IPS-11a (cell line): ENCODE measurements around the gene DSPP.
"Not testable (repeated sequence)": the region's sequence is repeated elsewhere in the genome, so short reads cannot be mapped to it uniquely, and the experiment has no call there.

Experiments
- H3K4me3 ChIP-seq: one replicate; pipeline ENCODE4 v1.5.1; 2013; ENCODE audit warnings: low read depth, low read length, control low read depth

Gene DSPP

GRCh38 chr4:87608229-87608628 is at the start of gene DSPP:
DSPP (plus strand) TSS chr4:87608529; CDS start chr4:87610909, 2,380 bp downstream.
- no peak within 1 kb of the TSS for H3K4me3 ChIP-seq

DNA sequence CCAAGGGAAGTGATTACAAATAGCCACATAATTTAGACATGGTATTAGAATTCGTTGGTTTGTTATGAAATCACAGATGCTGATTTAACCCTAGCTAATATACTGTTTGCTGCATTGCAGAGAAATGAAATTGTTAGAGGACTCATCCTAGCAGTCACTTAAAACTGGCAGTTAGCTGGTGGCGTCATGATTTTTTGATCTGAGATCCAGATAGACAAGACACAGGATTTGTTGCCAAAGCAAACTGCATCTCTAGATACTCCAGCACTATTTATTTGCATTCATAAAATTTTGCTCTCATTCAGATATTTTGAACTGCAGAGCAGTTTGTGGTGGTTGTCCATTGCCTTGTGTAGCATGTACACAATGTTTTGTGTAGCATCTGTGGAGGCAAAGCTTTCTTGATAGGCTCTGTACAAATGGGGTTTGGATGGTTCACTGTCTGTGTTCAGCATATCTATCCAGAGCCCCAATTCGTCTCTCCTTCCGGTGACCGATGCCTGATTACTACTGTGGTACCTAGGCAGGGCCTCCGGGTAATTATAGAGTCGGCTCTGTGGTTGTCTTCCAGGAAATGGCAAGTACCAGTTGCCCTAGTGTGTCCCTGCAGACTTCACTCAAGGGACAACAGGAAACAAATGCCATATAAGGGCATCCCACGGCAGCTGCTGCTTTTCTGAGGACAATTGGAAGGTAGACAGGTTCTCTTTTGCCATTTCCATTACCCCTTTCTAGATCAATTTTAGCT is 49.1 kb upstream of the DSPP start:
- H3K4me3 ChIP-seq, result no peak overlapping the region

DNA sequence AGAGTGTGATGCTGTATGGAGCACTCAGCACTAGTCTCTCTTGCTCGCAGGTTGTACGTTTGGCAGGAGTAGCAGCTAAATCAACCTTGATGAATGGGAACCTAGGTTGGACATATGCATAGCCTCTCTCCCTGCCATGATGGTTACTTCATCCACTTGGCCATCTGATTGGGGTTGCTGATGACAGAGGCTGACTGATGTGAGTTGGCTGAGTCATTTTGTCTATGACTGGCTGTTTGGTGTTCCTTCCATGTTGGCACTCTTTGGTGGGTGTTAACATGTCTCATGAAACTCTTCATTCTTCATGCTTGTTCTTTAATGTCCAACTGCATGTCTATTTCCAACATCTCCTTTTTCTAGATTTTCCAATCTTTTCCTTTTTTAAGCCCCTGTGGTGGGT is 47.5 kb upstream of the DSPP start:
- H3K4me3 ChIP-seq, result no peak overlapping the region

DNA sequence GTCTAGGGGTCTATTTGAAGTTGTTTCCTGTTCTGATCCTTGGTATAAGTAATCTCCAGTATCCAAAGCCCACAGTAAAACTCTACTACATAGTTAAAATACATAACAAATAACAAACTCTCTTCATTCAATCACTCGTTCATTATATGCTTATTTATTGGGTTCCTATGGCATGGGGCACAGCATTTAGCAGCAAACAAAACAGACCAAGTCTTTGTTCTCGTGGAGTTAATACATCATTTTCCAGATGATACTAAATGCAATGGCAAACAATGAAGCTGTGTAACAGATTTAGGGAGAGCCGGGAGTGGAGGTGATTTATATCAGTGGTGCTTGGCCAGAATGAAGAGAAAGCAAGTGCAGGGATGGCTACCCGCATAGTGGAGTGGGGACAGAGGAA is 42.6 kb upstream of the DSPP start:
- H3K4me3 ChIP-seq, result no peak overlapping the region

DNA sequence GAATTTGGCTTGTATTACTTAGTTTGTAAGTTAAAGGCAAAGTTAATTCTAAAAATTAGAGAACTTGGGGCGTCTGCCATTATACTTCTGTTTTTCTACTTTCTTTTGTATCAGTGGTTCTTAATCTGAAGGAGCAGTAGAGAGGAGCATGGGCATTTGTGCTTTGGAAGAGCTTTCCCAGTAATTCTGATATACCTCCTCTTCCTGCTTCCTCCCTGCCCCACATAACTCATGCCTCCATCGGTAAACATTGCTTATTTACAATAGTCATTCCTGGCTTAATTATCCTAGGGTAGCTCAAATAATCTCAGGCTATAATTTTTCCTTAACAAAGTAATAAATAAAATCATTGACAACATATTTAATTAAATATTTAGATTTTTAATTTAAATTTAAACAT is 42.1 kb upstream of the DSPP start:
- no peak overlapping the region for H3K4me3 ChIP-seq

GRCh38 chr4:87567191-87567590 is 41.1 kb upstream of the DSPP start:
- no peak overlapping the region for H3K4me3 ChIP-seq

DNA sequence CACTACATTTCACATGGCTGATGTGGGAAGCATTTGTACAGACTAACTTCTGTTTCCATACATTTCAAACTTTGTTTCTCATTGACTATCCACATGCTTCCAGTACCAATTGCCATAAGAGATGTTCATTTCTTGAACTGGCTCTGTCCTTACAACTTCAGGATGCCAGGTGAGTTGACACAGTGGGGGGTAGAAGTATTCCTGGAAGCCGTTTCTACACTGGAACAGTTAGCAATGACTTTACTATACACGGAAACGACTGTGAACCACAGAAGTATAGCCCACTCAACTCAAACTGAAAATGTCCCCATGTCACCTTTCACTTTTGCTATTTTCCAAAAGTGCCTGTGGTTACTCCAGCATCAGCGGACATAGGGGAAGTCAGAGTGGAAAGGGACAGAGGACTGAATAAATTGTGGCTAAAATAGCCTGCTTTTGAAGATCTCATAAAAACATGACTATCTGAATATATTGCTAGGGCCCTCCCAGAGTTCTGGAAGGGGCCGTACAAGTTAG is 38.0 kb upstream of the DSPP start:
- no peak overlapping the region for H3K4me3 ChIP-seq

- not testable (repeated sequence) for H3K4me3 ChIP-seq
Observed at GRCh38 chr4:87574376-87574775, 34.0 kb upstream of the DSPP start.

GRCh38 chr4:87574996-87575395 is 33.3 kb upstream of the DSPP start:
- H3K4me3 ChIP-seq, result no peak overlapping the region

DNA sequence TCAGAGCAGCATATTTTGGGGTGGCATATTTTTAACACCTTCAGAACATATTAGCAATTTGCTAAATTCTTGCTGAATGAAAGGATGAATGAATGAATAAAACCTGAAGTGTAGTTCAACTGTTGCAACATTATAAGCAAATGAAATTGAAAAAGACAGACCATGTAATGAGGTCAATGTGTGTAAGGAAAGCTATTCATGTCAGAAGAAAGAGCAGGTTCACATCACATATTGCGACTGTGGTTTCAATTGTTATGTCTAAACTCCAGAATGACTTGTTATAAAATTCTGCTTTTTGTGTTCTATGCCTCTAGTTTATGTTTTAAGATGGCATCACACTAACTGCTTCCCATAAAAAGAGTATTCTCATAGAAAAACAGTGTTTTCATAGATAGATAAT is 32.9 kb upstream of the DSPP start:
- H3K4me3 ChIP-seq, result no peak overlapping the region

DNA sequence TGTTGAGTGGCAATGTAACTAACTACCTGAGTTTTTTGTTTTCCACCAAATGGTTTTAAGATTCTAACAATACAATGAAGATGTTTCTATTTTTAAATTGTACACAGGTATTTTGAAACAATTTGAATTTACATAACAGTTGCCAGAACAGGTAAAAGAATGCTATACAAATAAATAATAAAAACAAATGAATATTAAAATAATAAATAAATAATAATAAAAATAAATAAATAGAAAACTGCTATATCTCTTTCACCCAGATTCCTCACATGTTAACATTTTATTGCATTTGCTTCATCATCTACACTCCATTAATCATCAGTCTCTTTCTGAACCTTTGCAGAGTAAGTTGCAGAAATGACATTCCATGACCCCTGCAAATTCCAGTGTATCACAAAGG is 32.3 kb upstream of the DSPP start:
- no peak overlapping the region for H3K4me3 ChIP-seq

- H3K4me3 ChIP-seq, result no peak overlapping the region
Observed at GRCh38 chr4:87579478-87579877, 28.9 kb upstream of the DSPP start.

- no peak overlapping the region for H3K4me3 ChIP-seq
Observed at GRCh38 chr4:87580057-87580456, 28.3 kb upstream of the DSPP start.

DNA sequence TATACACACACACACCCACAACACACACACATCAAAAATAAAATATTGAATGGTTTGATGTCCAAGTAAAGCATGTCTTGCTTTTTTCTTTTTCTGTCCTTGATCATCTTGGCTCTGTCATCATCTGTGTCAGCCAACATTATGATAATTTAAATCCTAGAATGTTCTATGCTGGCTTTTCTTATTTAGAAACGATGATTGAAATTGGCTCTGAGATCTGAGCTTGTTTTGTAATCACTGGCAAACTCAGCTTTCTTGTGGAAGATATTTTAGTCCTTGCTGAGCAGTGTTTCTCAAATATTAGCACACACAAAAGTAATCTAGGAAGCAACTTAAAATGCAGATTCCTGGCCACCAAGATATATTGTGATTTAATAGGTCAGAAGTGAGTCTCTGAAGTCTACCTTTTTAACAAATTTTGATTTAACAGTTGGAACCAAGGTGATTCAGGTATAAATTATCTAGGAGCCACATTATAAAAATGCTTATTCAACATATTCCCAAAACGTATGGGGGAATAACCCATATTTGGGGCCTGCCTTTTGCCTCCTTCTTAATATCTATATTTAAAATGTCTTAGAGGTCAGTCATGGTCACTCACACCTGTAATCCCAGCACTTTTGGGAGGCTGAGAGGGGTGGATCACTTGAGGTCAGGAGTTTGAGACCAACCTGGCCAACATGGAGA is 24.0 kb upstream of the DSPP start:
- no peak overlapping the region for H3K4me3 ChIP-seq

GRCh38 chr4:87589531-87589930 is 18.8 kb upstream of the DSPP start:
- no peak overlapping the region for H3K4me3 ChIP-seq

DNA sequence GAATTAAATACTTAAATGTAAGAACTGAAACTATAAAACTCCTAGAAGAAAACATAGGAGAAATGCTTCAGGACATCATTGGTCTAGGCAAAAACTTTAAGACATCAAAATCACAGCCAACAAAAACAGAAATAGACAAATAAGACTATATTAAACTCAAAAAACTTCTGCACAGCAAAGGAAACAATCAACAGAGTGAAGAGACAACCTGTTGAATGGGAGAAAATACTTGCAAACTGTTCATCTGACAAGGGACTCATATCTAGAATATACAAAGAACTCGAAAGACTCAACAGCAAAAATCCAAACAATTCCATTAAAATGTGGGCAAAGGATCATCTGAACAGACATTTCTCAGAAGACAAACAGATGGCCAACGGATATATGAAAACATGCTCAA is 16.2 kb upstream of the DSPP start:
- H3K4me3 ChIP-seq, result no peak overlapping the region

GRCh38 chr4:87601361-87601760 is 7.0 kb upstream of the DSPP start:
- H3K4me3 ChIP-seq, result no peak overlapping the region

DNA sequence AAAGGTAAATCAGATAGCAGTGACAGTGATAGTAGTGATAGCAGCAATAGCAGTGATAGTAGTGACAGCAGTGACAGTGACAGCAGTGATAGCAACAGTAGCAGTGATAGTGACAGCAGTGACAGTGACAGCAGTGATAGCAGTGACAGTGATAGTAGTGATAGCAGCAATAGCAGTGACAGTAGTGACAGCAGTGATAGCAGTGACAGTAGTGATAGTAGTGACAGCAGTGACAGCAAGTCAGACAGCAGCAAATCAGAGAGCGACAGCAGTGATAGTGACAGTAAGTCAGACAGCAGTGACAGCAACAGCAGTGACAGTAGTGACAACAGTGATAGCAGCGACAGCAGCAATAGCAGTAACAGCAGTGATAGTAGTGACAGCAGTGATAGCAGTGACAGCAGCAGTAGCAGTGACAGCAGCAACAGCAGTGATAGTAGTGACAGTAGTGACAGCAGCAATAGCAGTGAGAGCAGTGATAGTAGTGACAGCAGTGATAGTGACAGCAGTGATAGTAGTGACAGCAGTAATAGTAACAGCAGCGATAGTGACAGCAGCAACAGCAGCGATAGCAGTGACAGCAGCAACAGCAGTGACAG is 6.1 kb downstream of the DSPP start:
- H3K4me3 ChIP-seq, result no peak overlapping the region

GRCh38 chr4:87616268-87616667 is 7.9 kb downstream of the DSPP start:
- H3K4me3 ChIP-seq, result no peak overlapping the region

- no peak overlapping the region for H3K4me3 ChIP-seq
Observed at GRCh38 chr4:87620086-87620485, 11.8 kb downstream of the DSPP start.

- no peak overlapping the region for H3K4me3 ChIP-seq
Observed at GRCh38 chr4:87620491-87620890, 12.2 kb downstream of the DSPP start.

DNA sequence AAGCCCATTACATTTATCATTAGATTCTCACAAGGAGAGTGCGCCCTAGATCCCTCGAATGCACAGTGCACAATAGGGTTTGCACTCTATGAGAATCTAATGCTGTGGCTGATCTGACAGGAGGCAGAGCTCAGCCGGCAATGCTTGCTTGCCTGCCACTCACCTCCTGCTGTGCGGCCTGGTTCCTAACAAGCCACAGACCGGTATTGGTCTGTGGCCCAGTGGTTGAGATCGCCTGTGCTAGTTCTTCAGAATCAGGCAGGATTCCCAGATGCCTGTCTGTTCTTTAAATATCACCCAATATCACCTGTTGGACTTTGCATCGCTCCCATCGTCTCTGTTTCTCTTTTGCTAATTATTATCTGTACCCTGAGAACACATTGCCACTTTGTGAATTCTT is 14.0 kb downstream of the DSPP start:
- H3K4me3 ChIP-seq, result no peak overlapping the region
